Measurements from ENCODE around the gene NEMP1.

Gene NEMP1

DNA sequence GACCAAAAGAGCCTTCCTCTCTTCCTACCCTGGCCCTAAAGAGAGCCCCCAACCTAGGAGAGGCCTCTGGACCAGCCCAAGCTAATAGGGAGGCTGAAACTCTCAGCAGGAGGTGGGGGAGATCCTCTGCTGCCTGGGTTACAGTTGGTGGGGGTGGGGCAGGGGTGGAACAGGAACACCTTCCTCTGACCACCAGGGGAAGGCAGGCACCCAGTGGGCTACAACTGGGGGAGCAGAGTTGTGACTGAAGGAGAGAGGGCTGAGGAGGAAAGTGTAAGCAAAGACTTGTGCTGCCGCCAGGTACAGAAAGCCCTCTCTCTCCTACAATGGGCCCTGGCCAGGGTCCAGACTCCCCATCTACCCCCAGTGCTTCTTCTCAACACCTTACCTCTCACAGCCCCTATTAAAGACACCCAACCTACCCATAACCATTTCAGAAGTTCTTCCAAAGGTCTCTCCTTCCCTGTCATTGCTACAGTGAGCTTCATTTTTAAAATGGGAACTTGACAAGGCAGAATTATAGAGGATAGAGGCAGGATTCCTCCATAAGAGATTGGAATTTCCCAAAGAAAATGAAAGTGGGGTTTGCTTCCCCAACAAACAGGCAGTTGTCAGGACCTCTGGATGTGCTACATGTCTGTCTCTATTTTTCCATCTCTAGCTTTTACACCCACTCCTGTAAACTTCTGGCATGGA, 30.0 kb downstream of the NEMP1 start:
- TF ChIP-seq CTCF (IDR thresholded peaks at IDR 0.05): no peak

DNA sequence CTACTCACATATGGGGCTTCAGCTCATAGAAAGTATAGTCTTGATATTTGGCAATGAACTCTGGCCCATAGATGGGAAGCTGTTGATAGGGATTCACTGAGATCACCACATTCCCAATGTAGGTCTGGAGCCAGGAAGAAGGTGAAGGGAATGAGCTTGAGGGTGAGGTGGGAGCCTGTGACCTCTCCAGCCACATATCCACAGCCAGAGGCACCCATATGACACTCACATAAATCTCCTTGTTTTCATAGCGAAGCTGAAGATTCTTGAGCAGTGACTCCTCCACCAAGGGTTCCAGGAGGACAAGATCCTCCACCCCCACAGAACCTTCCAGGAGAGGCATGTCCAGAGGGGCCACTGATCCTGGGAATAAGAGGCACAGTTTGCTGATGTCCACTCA, 30.6 kb downstream of the NEMP1 start:
- no peak for TF ChIP-seq CTCF (IDR thresholded peaks at IDR 0.05)

DNA sequence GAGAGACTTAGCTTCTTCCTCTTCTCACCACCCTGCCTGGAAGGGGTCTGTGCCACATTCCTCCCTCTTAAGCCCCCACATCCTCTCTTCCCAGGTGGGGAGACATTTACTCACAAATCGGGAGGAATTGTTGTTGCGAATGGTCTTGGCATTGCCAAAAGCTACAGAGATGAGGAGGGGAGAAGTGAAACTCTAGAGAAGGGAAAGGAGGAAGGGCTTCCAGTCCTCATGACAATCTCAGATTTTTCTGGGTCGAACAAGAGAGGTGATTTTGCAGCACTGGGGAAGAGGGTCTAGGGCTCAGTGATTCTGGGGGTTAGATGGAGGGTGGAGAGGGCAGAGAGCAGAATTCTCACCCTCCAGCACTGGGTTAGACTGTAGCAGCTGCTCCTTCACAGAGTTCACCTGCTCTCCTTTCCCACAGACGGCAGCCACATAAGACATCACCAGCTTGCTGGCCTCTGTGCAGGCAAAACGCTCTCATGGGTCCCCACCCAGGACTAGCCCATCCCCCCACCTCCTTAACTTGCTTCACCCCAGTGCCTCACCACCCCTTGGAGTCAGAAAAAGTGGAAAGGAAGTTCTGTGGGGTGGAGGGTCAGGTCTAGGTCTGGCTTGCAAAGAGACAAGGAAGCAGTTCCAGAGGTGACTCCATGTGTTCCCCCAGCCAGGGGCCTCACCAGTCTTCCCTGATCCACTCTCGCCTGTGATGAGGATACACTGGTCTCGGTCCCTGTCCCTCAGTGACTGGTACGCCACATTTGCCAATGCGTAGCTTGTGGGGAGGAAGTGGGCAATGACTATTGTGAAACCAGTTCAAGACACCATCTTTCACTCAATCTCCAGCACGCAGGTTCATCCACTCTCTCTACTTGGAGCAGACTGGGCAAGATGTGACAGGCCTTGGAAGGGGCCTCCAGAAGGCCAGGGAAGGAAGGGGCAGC, 31.4 kb downstream of the NEMP1 start:
- no peak for TF ChIP-seq CTCF (IDR thresholded peaks at IDR 0.05)

DNA sequence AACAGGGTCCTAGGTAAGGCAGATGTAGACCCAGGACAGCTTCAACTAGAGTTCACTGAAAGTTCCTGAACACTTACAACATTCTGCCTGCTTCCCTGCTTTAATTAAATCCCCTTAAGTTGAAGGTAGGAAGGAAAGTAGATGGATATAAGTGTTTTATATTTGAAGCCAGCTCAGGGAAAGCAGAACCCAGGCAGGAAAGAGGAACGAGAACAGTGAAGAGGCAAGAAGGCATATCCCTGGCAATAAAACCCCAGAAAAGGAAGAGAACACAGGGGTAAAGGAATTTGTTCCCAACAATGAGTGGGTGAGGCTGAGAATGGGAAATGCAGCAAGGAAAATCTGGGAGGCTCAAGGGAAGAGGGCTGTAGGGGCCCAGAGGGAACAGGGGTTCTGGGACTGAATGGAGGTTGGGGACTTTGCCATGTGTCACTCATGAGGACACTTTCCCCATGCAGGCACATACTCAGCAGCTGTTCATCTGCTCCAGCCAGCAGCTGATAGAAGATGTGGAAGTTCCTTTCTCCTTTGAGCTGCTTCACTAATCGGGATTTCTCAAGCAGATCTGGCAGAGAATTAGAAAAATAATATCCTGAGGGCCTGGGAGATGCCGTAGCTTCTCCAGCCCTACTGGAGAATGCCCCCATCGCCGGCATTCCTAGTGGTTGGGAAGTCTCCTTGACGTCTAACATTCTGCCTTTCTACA, 32.4 kb downstream of the NEMP1 start:
- TF ChIP-seq CTCF (IDR thresholded peaks at IDR 0.05): no peak

DNA sequence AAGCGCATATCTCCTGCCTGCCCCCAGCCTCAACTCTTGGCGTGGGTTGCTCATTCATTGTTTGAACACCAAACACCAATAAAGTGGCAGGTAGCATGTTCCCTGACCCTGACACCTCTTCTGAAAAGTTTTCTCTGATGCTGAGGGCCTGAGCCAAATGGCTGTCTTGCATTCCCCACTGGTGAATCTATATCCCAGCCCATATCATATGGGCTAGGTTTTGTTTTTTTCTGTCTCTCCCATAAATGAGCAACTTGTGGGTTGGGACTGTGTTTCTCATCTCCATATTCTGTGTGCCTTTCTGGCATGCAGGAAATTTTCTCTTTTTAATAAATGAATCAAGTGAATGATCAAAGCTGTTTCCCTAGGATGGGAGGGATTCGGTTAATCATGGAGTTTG, 33.7 kb downstream of the NEMP1 start:
- TF ChIP-seq CTCF (IDR thresholded peaks at IDR 0.05): no peak

GRCh38 chr12:57044468-57044867, 34.1 kb downstream of the NEMP1 start:
- TF ChIP-seq CTCF (IDR thresholded peaks at IDR 0.05): no peak

GRCh38 chr12:57042695-57043094, 35.9 kb downstream of the NEMP1 start:
- no peak for TF ChIP-seq CTCF (IDR thresholded peaks at IDR 0.05)
